HS-27A (cell line): ENCODE measurements around the gene PBLD.

ENCODE experiments used
- DNase-seq: peaks from one replicate; pipeline ENCODE4 v3.0.0-alpha.2; 2012; ENCODE audit warnings: low read depth, missing footprints

The PBLD gene

GRCh38 chr10:68332259-68333057 lies at the start of gene PBLD:
Gene PBLD, minus strand, starts transcription at chr10:68332928. Its CDS starts 26,084 bp downstream, at chr10:68306844.
- peak; percentile 55 for DNase-seq

- DNase-seq: no peak
Observed at GRCh38 chr10:68371604-68372003, 38.9 kb upstream of the PBLD start.

- DNase-seq: no peak
Observed at GRCh38 chr10:68367121-68367520, 34.4 kb upstream of the PBLD start.

- DNase-seq: no peak
Observed at GRCh38 chr10:68366600-68366999, 33.9 kb upstream of the PBLD start.

- no peak for DNase-seq
Observed at GRCh38 chr10:68365611-68366010, 32.9 kb upstream of the PBLD start.

GRCh38 chr10:68364101-68364886 lies 31.6 kb upstream of the PBLD start:
- no peak for DNase-seq

GRCh38 chr10:68362590-68362989 lies 29.9 kb upstream of the PBLD start:
- no peak for DNase-seq

- no peak for DNase-seq
Observed at GRCh38 chr10:68359189-68359588, 26.5 kb upstream of the PBLD start.

GRCh38 chr10:68353537-68353936 lies 20.8 kb upstream of the PBLD start:
- no peak for DNase-seq

GRCh38 chr10:68348265-68348741 lies 15.6 kb upstream of the PBLD start:
- no peak for DNase-seq

- DNase-seq: no peak
Observed at GRCh38 chr10:68346774-68347173, 14.0 kb upstream of the PBLD start.

- DNase-seq: no peak
Observed at GRCh38 chr10:68345621-68346020, 12.9 kb upstream of the PBLD start.

- DNase-seq: no peak
Observed at GRCh38 chr10:68342909-68343516, 10.3 kb upstream of the PBLD start.

- DNase-seq: no peak
Observed at GRCh38 chr10:68340358-68341080, 7.8 kb upstream of the PBLD start.

GRCh38 chr10:68336754-68337351 lies 4.1 kb upstream of the PBLD start:
- no peak for DNase-seq

- DNase-seq: no peak
Observed at GRCh38 chr10:68334672-68335467, 2.1 kb upstream of the PBLD start.

- no peak for DNase-seq
Observed at GRCh38 chr10:68333440-68334431, 1.0 kb upstream of the PBLD start.

- DNase-seq: no peak
Observed at GRCh38 chr10:68333058-68333395, 299 bp upstream of the PBLD start.

- peak; percentile 77 for DNase-seq
Observed at GRCh38 chr10:68331455-68332258, 1.1 kb downstream of the PBLD start, which contains the start of gene HNRNPH3. Gene HNRNPH3, plus strand, starts transcription at chr10:68332064. Its CDS starts 5,158 bp downstream, at chr10:68337222.
